HG03175 (cell line): ENCODE measurements around the gene ADAM8.

ENCODE experiments used
- ATAC-seq: cut with Tn5 transposase; IDR thresholded peaks from one replicate; pipeline ENCODE4 v1.9.1; 2021; ENCODE audit warnings: mild to moderate bottlenecking, moderate library complexity; ENCODE audit not compliant: unreplicated experiment

ADAM8 gene

GRCh38 chr10:133282846-133283390, 6.2 kb upstream of the ADAM8 start:
- no peak for ATAC-seq

DNA sequence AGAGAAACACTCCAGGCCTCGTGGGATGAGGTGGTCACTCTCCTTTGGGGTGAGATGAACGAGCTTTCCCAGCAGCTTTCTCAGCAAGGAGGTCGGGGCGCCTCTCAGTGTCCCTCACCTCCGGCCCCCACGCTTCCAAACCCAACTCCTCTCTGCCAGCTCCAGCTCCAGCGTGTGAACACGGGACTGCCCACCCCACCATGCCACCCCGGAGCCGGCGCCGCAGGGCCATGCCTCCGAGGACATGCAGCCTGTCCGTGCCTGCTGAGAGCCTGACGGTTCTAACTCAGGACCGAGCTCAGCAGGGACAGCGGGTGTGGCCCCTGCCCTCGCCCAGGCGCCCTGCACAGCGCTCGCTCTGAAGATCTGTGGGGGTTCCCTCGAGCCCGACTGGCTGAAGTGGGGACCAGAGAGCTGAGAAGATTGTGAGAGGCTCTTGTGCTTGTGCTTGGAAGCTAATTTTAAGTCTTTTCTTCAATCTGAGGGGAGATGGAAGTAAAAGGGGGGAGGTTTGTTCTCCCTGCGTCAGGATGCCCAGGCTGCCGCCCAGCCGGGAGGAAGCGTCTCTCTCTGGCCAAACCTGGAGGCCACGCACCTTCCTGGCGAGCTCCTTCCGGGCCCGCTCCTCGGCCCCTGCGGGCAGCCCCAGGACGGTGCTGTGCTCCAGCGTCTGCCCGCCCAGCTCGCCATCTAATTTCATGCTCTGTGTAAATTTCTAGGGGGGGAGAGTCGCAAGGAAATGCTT, 5.1 kb upstream of the ADAM8 start:
- no peak for ATAC-seq

DNA sequence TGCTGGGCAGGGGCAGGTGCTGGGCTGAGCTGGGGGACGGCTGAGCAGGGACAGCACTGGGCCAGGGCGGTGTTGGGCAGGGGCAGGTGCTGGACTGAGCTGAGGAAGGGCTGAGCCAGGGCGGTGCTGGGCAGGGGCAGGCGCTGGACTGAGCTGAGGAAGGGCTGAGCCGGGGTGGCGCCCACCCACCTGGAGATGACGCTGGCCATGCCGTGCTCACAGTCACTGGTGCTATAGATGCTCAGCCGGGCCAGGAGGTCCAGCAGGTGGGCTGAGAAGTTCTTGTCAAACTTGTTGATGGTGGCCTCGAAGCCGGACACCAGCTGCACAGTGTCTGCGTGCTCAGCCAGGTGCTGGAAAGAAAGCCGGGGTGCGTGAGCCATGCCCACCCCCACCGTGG, 4.4 kb upstream of the ADAM8 start:
- no peak for ATAC-seq

DNA sequence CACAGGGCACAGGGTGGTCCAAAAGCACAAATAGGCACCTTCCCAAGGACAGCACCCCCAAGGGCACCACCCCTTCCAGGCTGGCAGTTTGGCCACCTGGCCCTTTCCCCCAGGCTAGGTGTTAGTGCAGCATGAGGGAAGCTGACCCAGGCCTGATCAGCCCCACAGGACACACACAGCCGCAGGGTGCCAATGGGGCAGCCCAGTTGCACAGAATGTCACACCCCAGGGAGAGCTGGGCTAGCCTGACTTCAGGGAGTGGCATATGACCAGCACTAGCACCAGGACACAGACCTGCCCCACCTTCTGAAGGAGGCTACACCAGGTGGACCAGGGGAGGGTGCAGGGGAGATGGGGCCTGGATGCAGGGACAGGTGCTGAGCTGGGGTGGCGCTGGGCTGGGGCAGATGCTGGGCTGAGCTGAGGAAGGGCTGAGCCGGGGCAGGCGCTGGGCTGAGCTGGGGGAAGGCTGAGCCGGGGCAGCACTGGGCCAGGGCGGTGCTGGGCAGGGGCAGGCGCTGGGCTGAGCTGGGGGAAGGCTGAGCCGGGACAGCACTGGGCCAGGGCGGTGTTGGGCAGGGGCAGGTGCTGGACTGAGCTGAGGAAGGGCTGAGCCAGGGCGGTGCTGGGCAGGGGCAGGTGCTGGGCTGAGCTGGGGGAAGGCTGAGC, 3.9 kb upstream of the ADAM8 start:
- no peak for ATAC-seq

- no peak for ATAC-seq
Measured at GRCh38 chr10:133279326-133280226, 2.9 kb upstream of the ADAM8 start.

DNA sequence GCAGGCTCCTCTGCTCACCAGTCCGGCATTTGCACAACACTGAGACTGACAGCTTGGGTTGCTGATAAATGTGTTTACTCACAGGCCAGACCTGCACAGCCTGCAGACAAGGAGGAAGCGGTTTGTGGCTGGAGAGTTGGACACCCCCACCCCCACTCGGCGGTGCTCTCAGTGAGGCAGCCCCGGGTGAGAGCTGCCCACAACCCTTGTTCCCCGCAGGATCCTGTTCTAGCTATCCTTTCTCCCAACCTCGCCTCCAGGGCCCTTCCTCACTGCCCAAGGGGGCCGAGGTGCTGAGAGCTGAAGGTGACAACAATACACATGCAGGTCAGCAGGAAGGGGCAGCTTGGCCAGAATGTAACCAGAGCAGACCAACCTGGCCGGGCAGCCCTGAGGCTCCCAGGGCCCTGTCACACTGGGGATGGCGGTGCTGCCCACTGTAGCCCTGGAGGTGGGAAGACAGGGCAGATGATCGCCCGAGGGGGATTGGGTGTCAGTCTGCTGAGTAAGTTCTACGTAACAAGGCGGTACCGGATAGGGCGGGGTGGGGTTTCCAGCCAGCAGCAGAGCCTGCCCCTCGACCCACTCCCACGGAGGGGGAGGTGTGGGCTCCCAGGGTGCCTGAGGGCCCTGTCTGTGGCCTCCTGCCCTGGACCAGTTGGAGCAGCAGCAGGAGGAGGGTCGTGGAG, 2.1 kb upstream of the ADAM8 start:
- peak; percentile 41 for ATAC-seq

GRCh38 chr10:133277993-133278576, 1.4 kb upstream of the ADAM8 start:
- no peak for ATAC-seq

DNA sequence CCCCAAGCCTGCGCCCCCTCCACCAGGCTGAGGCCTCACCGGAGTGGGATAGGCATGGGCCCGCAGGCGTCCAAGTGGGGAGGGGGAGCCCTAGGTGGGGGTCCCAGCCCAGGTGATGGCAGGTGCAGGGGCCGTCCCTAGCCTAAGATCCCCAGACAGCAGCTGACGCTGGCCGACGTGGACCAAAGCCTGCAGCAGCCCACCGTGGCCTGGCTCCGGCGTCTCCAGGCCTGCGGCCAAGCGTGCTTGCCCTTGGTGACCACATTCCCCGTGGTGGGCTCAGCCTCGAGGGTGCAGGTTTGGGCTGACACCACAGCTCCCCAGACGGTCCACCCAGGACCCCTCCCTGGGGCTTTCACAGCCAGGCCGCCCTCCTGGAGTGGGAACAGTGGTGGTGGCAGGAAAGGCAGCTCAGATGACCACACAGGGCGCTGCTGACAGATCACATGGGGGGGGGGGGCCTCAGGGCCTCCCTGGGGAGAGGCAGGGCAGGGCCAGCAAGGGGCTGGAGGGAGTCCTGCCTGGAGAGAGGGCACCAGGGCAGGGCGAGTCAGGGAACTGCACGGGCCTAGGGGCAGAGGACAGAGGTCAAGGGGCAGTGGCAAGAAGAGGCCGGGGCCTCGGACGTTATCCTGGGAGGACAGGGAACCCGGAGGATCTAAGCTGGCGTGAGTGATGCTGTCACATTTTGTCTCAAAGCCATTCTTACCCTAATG, 767 bp upstream of the ADAM8 start:
- ATAC-seq, result no peak

DNA sequence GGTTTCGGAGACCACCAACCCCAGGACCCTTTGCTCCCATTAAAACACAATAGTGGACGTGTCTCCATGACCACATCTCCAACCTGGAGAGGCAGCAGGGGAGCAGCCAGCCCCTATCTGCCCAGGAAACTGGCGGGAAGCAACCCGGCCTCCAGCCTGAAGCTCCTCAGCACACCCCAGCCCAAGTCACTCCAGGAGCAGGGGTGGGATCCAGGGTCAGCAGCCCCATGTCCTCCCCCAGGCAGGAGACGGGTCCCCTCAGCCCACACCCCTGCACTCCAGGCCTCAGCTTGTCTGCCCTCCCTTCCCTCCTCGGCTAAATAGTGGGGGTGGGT, 601 bp downstream of the ADAM8 start:
- no peak for ATAC-seq

DNA sequence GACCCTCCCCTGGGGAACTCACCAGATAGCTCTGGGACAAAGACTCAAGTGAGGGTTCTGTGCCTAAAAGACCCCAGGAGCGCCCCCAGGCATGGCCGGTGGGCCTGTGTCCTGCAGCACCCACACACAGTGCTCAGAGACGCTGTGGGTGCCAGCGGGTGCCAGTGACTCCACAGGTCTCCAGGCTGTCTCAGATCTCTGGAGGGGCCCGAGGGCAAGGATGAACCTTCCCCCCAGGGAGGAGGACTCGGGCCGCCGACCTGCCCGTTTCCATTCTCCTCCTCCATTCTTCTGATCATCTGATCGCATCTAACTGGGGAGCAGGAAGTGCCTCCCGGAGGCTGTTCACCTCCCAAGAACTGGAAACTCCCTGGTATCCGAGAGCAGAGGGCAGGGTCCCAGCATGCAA, 980 bp downstream of the ADAM8 start:
- ATAC-seq, result peak; percentile 39

GRCh38 chr10:133274751-133275683, 1.7 kb downstream of the ADAM8 start:
- ATAC-seq, result peak; percentile 48

DNA sequence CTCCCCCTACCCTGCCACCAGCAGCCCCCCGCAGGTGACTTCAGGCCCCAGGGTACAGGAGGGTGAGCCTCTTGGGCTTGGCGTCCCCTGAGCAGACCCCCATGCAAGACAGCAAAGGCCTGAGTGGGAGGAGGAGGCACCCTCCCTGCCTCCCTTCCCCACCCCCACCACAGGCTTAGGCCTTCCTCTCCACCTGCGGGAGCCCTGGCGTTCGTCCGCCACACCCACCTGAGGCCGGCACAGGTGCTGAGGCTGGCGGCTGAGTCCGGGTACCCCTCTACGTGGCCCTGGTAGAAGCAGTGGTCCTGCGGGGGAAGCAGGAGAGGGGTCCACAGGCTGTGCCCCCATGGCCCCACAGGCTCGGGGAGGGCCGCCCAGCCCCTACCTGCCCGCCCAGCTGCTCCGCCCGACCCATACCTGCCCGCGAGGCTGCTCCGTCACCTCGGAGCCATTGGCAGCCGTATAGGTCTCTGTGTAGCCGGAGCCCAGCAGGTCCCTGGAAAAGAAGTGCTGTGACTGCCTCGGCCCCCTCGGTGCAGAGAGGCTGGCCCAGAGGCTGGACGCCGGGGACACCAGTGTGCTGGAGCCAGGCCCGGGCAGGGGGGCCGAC, 3.0 kb downstream of the ADAM8 start:
- ATAC-seq, result no peak

GRCh38 chr10:133272964-133273420, 3.7 kb downstream of the ADAM8 start:
- no peak for ATAC-seq

- no peak for ATAC-seq
Measured at GRCh38 chr10:133272301-133272963, 4.2 kb downstream of the ADAM8 start.

DNA sequence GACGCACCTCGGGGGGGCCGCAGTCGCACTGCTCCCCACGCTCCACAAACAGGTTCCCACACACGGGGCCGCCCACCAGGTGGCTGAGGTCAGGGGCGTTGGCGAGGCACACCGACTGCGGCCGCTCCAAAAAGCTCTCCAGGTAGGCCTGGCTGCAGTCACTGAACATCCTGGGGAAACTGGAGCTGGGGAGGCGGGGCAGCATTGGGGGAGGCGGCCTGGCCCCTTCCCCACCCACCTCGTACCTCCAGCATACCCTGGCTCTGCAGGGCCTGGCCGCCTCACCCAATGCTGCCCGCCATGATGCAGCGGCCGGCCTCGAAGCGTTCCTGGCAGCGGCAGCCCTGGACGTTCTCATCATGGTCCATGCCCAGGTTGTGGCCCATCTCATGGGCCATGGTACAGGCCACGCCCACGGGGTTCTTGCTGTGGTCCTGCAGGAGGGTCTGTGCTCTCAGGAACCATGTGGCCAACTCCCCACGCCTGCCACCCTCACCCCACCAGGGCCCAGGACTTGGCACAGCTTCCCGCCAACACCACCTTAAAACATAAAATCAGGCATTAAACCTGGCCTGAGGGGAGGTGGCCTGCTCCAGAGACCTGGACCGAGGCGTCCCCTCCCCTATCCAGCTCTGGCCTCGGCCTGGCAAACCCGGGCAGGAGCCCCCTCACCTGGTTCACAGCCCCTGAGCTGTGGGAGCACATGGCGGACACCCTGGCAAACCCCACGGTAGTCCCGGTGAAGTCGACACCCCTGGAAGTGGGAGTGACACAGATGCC, 5.0 kb downstream of the ADAM8 start:
- ATAC-seq, result no peak

DNA sequence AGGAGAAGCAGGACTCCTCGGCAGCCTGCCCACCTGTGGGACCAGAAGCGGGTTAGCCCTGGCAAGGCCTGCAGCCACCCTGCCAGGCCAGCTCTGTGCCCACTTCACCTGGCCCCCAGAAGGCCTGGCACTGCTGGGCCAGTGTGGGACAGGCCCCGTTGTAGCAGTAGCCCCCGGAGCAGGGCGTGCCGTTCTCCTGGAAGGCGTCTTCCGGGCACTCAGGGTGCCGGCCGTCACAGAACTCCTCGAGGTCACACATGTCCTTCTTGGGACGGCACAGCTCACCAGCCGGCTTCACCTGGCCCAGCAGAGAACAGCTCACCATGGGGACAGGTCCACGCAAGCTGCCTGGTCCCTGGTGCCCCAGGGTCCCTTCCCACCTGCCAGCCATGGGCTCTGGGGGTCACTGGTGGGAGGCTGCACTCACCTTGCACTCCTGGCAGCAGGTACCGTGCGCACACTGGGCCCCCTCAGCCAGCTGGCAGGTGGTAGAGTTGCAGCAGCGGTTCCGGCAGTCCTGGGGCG, 5.8 kb downstream of the ADAM8 start:
- no peak for ATAC-seq

DNA sequence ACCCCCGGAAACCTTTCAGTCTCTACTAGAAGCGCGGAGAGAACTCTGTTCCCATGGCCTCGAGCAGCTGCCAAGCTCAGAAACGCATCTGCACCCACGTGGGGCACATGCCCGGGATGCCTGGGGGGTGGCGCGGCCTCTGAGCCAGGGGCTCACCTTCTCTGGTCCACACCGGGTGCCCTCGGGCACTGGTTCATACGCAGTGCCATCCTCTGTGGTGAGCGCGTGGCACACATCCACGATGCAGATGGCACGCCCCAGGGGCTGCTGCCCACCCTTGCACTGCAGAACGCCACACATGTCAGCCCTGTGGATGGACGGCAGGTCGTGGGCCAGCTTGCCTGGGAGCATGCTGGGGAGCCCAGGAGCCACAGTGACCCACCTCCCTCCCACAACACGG, 6.5 kb downstream of the ADAM8 start:
- no peak for ATAC-seq
